ENCODE results near the gene CFAP410. TPM values are rescaled to one million over a fixed set of nuclear protein-coding genes. Genes with fewer than 3 reads are reported as not detected.
A peak's percentile ranks its signal among the peaks of the same experiment; 100 is the strongest.

The CFAP410 gene
- total and polyA plus RNA-seq, 2 donors (not counting 1 experiment from before 2014, with no cell fraction given): 69.2 to 98.8 TPM

GRCh38 chr21:44354775-44355771, 15.9 kb upstream of the CFAP410 start:
- Histone ChIP-seq H2AFZ (ENCODE audit: insufficient read depth, low read depth, low read length, poor library complexity, severe bottlenecking) (peak overlapping the region; percentile 84), H3K27me3 (replicated peaks in 1 of 4; ENCODE audit: control extremely low read depth in 1 of 4, control insufficient read depth in 3 of 4, insufficient read depth in 4 of 4, low read length in 3 of 4) (peaks cover 0 to 12% (median 4%) of the 10 kb centered on the region in 4 experiments), H3K9ac (ENCODE audit: low read length) (peak overlapping the region; percentile 0), H3K9me3 (ENCODE audit: control extremely low read depth in 1 of 3, control insufficient read depth in 2 of 3, insufficient read depth in 1 of 3, low read length in 2 of 3) (peaks cover 0 to 3% (median 0%) of the 10 kb centered on the region in 3 donors), H3K27ac (ENCODE audit: low read length in 2 of 2) (peak overlapping the region in 1 of 2 donors; percentile 22), H3K79me2 (ENCODE audit: control insufficient read depth, insufficient read depth, low read length) (no peaks in the 10 kb centered on the region), H3K4me2 (replicated peaks; ENCODE audit: low read depth, low read length, poor library complexity, severe bottlenecking) (peak overlapping the region; percentile 78), H3K4me1 (ENCODE audit: control insufficient read depth in 2 of 2, insufficient read depth in 2 of 2, low read length in 2 of 2) (peaks cover 47 to 48% of the 10 kb centered on the region in 2 donors), H3K36me3 (replicated peaks in 1 of 2; ENCODE audit: control extremely low read depth in 1 of 2, control insufficient read depth in 1 of 2, extremely low read depth in 1 of 2, insufficient read depth in 2 of 2, low read length in 1 of 2) (peaks cover 0 to 4% of the 10 kb centered on the region in 2 experiments), H4K20me1 (ENCODE audit: control insufficient read depth, insufficient read depth, low read length, poor library complexity, severe bottlenecking) (no peaks in the 10 kb centered on the region), H3K4me3 (ENCODE audit: control extremely low read depth in 1 of 5, extremely low read depth in 1 of 5, insufficient read depth in 1 of 5, low read depth in 2 of 5, low read length in 4 of 5) (peak overlapping the region in 4 of 5 experiments; percentile 1 to 54 (median 16))
- CTCF ChIA-PET: interaction anchor here (0.7 kb wide), 1 partner anchor 386 kb away, joined by 3 read pairs; no protein-coding TSS in a partner anchor
- peaks cover 3% of the 10 kb centered on the region for H3K27me3 Mint-ChIP-seq
- H3K4me1 Mint-ChIP-seq: peaks cover 46% of the 10 kb centered on the region
- TF ChIP-seq EZH2 (IDR thresholded peaks at IDR 0.05; ENCODE audit: borderline replicate concordance, insufficient read depth, low read depth, low read length, poor library complexity, severe bottlenecking): no peak
- no peak for TF ChIP-seq CTCF (IDR thresholded peaks at IDR 0.05)
- POLR2A ChIA-PET: interaction anchor here (0.5 to 0.6 kb wide), 2 partner anchors 277 to 570 kb away, joined by 3 to 6 read pairs; no protein-coding TSS in a partner anchor
- H3K9me3 Mint-ChIP-seq (ENCODE audit: insufficient read depth): no peaks in the 10 kb centered on the region
- peak overlapping the region; percentile 87 for H3K4me3 Mint-ChIP-seq
- H3K27ac Mint-ChIP-seq: peak overlapping the region; percentile 22
- 46% methylated on average over 14 of the region's 24 CpGs for WGBS (ENCODE audit: insufficient coverage)
- ATAC-seq (ENCODE audit: low read depth) (peak; percentile 28), DNase-seq (peak; percentile 36)
- intact Hi-C loops (cut with micrococcal nuclease): loop anchor here (10.0 kb wide), 1 partner anchor 130 kb away; no protein-coding TSS in a partner anchor

All from B cell (primary cell).